GM23248 (cell line): ENCODE results near the gene RRAGA. TPM values are rescaled to one million over a fixed set of nuclear protein-coding genes. Genes with fewer than 3 reads are reported as not detected.

Source experiments
- DNase-seq: peaks from one replicate; pipeline ENCODE4 v3.0.0-alpha.2; 2015
- H2AFZ ChIP-seq: fragments of 200-600 bp; sonication (generic); 2 replicates; pipeline ENCODE4 v1.6.1; 2016; ENCODE audit warnings: antibody characterized with exemption
- H3F3A ChIP-seq: fragments of 200-600 bp; sonication (generic); 2 replicates; pipeline ENCODE4 v1.6.1; 2016; ENCODE audit warnings: mild to moderate bottlenecking, antibody characterized with exemption, mixed run types; ENCODE audit not compliant: insufficient read depth
- H3K27ac ChIP-seq: fragments of 200-600 bp; sonication (generic); 2 replicates; pipeline ENCODE4 v1.5.1; 2016; ENCODE audit warnings: mild to moderate bottlenecking
- H3K27me3 ChIP-seq: fragments of 200-600 bp; sonication (generic); replicated peaks from 2 replicates; pipeline ENCODE4 v1.6.1; 2016; ENCODE audit warnings: mild to moderate bottlenecking; ENCODE audit not compliant: insufficient read depth
- H3K36me3 ChIP-seq: fragments of 200-600 bp; sonication (generic); 2 replicates; pipeline ENCODE4 v1.6.1; 2016; ENCODE audit warnings: low read depth, mild to moderate bottlenecking
- H3K4me1 ChIP-seq: fragments of 200-600 bp; sonication (generic); 2 replicates; pipeline ENCODE4 v1.6.1; 2016; ENCODE audit warnings: mild to moderate bottlenecking; ENCODE audit not compliant: insufficient read depth
- H3K4me2 ChIP-seq: fragments of 200-600 bp; sonication (generic); one replicate; pipeline ENCODE4 v1.6.1; 2016; ENCODE audit warnings: mild to moderate bottlenecking; ENCODE audit not compliant: unreplicated experiment
- H3K4me3 ChIP-seq: fragments of 200-600 bp; sonication (generic); 2 replicates; pipeline ENCODE4 v1.5.1; 2016; ENCODE audit warnings: mild to moderate bottlenecking
- H3K79me2 ChIP-seq: fragments of 200-600 bp; sonication (generic); 2 replicates; pipeline ENCODE4 v1.6.1; 2016; ENCODE audit warnings: mild to moderate bottlenecking; ENCODE audit not compliant: insufficient read depth
- H3K9ac ChIP-seq: fragments of 200-600 bp; sonication (generic); 2 replicates; pipeline ENCODE4 v1.6.1; 2016; ENCODE audit warnings: mild to moderate bottlenecking
- H3K9me2 ChIP-seq: fragments of 200-600 bp; sonication (generic); 2 replicates; pipeline ENCODE4 v1.6.1; 2016; ENCODE audit warnings: mixed run types, mild to moderate bottlenecking, moderate library complexity; ENCODE audit not compliant: insufficient read depth
- H3K9me3 ChIP-seq: fragments of 200-600 bp; sonication (generic); one replicate; pipeline ENCODE4 v1.6.1; 2017; ENCODE audit warnings: low read depth
- H4K20me1 ChIP-seq: fragments of 200-600 bp; sonication (generic); 2 replicates; pipeline ENCODE4 v1.6.0; 2016; ENCODE audit not compliant: insufficient read depth
- EZH2 ChIP-seq: fragments of 200-600 bp; sonication (generic); IDR thresholded peaks from 2 replicates; pipeline ENCODE4 v1.6.1; 2018; ENCODE audit warnings: antibody characterized with exemption, mild to moderate bottlenecking; ENCODE audit not compliant: insufficient read depth, poor library complexity, severe bottlenecking
- EZH2phosphoT487 ChIP-seq: fragments of 200-600 bp; sonication (generic); IDR thresholded peaks from 2 replicates; pipeline ENCODE4 v1.6.1; 2018; ENCODE audit warnings: antibody characterized with exemption, moderate library complexity, mild to moderate bottlenecking, low read depth; ENCODE audit not compliant: insufficient read depth
- WGBS, 2 experiments: methylation state at CpG; one replicate each; pipeline ENCODE4 v1.1.6; 2015 to 2017; ENCODE audit warnings: low lambda C conversion rate in 2 of 2, low coverage in 1 of 2; ENCODE audit errors: missing lambda C conversion rate in 2 of 2; 5-methylcytosine and 5-hydroxymethylcytosine counted together
- in situ Hi-C: fragments of 300-500 bp; cut with MboI; formaldehyde crosslinking; loops from 2 replicates; pipeline ENCODE4 v1.15.0; 2020
- polyA plus RNA-seq: library from polyadenylated mRNA; unstranded; fragments of >200 nt; fragmentation: Nextera tagmentation; extraction: Ambion mirVana; gene quantifications from 2 replicates; pipeline ENCODE4 v1.2.1, GENCODE V29; 2016
- total RNA-seq: library from RNA; depleted of rRNA; stranded (reverse); fragments of >200 nt; shearing (Covaris generic); gene quantifications from 2 replicates; pipeline ENCODE4 v1.2.3, GENCODE V29; 2014

RRAGA gene
- total and polyA plus RNA-seq, 2 experiments from 2014 or later, result 53.3 to 217 TPM

GRCh38 chr9:19050637-19051591, 1.7 kb downstream of the RRAGA start:
- peak overlapping the region; percentile 95; the same call in 1 of the 2 replicates for H2AFZ ChIP-seq
- TF ChIP-seq EZH2, result no peak
- no peak for TF ChIP-seq EZH2phosphoT487
- no peaks in the 10 kb centered on the region for H3K27me3 ChIP-seq
- H3F3A ChIP-seq, result peaks cover 64% of the 10 kb centered on the region
- in situ Hi-C loops, result no loop called here
- peaks cover 30% of the 10 kb centered on the region for H3K4me1 ChIP-seq
- H3K27ac ChIP-seq, result peak overlapping the region; percentile 94
- 58 to 64% methylated on average over 12 of the region's 12 CpGs for WGBS, 2 experiments
- peak overlapping the region; percentile 98 for H3K4me2 ChIP-seq
- no peaks in the 10 kb centered on the region for H3K9me2 ChIP-seq
- 0 out of 2 replicates have a peak, but pooled peaks cover 11% of the 10 kb centered on the region for H4K20me1 ChIP-seq
- H3K4me3 ChIP-seq, result peak overlapping the region; percentile 89
- no peak for DNase-seq
- H3K36me3 ChIP-seq, result 0 out of 2 replicates have a peak, but pooled peaks cover 2% of the 10 kb centered on the region
- no peaks in the 10 kb centered on the region for H3K9me3 ChIP-seq
- H3K79me2 ChIP-seq, result peaks cover 42% of the 10 kb centered on the region
- H3K9ac ChIP-seq, result peak overlapping the region; percentile 96

GRCh38 chr9:19057033-19057432, 7.8 kb downstream of the RRAGA start:
- no peaks in the 10 kb centered on the region for H3K9me3 ChIP-seq
- in situ Hi-C loops, result no loop called here
- no peaks in the 10 kb centered on the region for H3K27me3 ChIP-seq
- DNase-seq, result no peak
- H4K20me1 ChIP-seq, result no peaks in the 10 kb centered on the region
- H3K4me1 ChIP-seq, result peaks cover 7% of the 10 kb centered on the region; the same call in 1 of the 2 replicates
- TF ChIP-seq EZH2phosphoT487 (no peak), EZH2 (no peak)
- no peak overlapping the region for H3K9ac ChIP-seq
- H3K9me2 ChIP-seq, result no peaks in the 10 kb centered on the region
- no peak overlapping the region for H2AFZ ChIP-seq
- no peak overlapping the region for H3K4me2 ChIP-seq
- no peak overlapping the region for H3K27ac ChIP-seq
- no peak overlapping the region for H3K4me3 ChIP-seq
- peaks cover 37% of the 10 kb centered on the region for H3F3A ChIP-seq
- peaks cover 15% of the 10 kb centered on the region for H3K79me2 ChIP-seq
- H3K36me3 ChIP-seq, result peaks cover 24% of the 10 kb centered on the region

- no peak for TF ChIP-seq EZH2phosphoT487
- TF ChIP-seq EZH2, result no peak
- 96 to 100% methylated on average over 2 of the region's 2 CpGs for WGBS, 2 experiments
- H4K20me1 ChIP-seq, result no peaks in the 10 kb centered on the region
- H3K27me3 ChIP-seq, result no peaks in the 10 kb centered on the region
- H3F3A ChIP-seq, result no peaks in the 10 kb centered on the region
- H3K9ac ChIP-seq, result no peak overlapping the region
- H3K36me3 ChIP-seq, result peaks cover 37% of the 10 kb centered on the region
- no peak overlapping the region for H3K27ac ChIP-seq
- H3K9me2 ChIP-seq, result no peaks in the 10 kb centered on the region
- no peak overlapping the region for H3K4me3 ChIP-seq
- H2AFZ ChIP-seq, result no peak overlapping the region
- H3K9me3 ChIP-seq, result no peaks in the 10 kb centered on the region
- no peaks in the 10 kb centered on the region for H3K4me1 ChIP-seq
- in situ Hi-C loops, result no loop called here
- H3K79me2 ChIP-seq, result no peaks in the 10 kb centered on the region; the same call in 1 of the 2 replicates
- DNase-seq, result no peak
- H3K4me2 ChIP-seq, result no peak overlapping the region
Measured at GRCh38 chr9:19074229-19074628, 25.0 kb downstream of the RRAGA start.

GRCh38 chr9:19074836-19075235, 25.6 kb downstream of the RRAGA start:
- no peak overlapping the region for H2AFZ ChIP-seq
- in situ Hi-C loops, result loop anchor here (25.0 kb wide), 1 partner anchor 362 kb away; no protein-coding TSS in a partner anchor

More at GRCh38 chr9:19074836-19075235, 25.6 kb downstream of the RRAGA start:
- Histone ChIP-seq H3K9me2 (no peaks in the 10 kb centered on the region), H4K20me1 (no peaks in the 10 kb centered on the region), H3K4me3 (no peak overlapping the region), H3K27ac (no peak overlapping the region), H3K79me2 (no peaks in the 10 kb centered on the region; the same call in 1 of the 2 replicates), H3K9ac (no peak overlapping the region), H3K27me3 (no peaks in the 10 kb centered on the region), H3K9me3 (no peaks in the 10 kb centered on the region), H3K4me2 (no peak overlapping the region), H3F3A (no peaks in the 10 kb centered on the region), H3K36me3 (peaks cover 31% of the 10 kb centered on the region), H3K4me1 (no peaks in the 10 kb centered on the region)
- 82 to 85% methylated on average over 1 of the region's 1 CpG for WGBS, 2 experiments
- TF ChIP-seq EZH2, result no peak
- no peak for TF ChIP-seq EZH2phosphoT487
- no peak for DNase-seq
